CD4-positive, CD25-positive, alpha-beta regulatory T cell (primary cell): ENCODE results near the gene LBHD2. TPM values are rescaled to one million over a fixed set of nuclear protein-coding genes. Genes with fewer than 3 reads are reported as not detected.

Source experiments
- ATAC-seq, 2 donors: fragments of 150-1000 bp; cut with Tn5 transposase; one replicate each; pipeline ENCODE4 v1.10.0; 2021; ENCODE audit warnings: low read depth in 2 of 2, moderate number of reproducible peaks in 2 of 2, moderate library complexity in 1 of 2
- DNase-seq, 3 donors: peaks; one replicate each; pipeline versions ENCODE4 v3.0.0 to v3.0.0-alpha.2; 2012 to 2022; ENCODE audit warnings: mixed read lengths in 1 of 3
- H3K27ac ChIP-seq: one replicate; pipeline ENCODE4 v1.7.0; 2013; ENCODE audit warnings: mild to moderate bottlenecking, low read length; ENCODE audit not compliant: insufficient read depth, poor library complexity, severe bottlenecking
- H3K27me3 ChIP-seq: one replicate; pipeline ENCODE4 v1.7.0; 2013; ENCODE audit warnings: low read length; ENCODE audit not compliant: control insufficient read depth, insufficient read depth
- H3K36me3 ChIP-seq: one replicate; pipeline ENCODE4 v1.7.0; 2013; ENCODE audit warnings: mild to moderate bottlenecking, low read length, moderate library complexity; ENCODE audit not compliant: control insufficient read depth, insufficient read depth
- H3K4me1 ChIP-seq: 2 replicates; pipeline ENCODE4 v1.7.0; 2013; ENCODE audit warnings: mild to moderate bottlenecking, low read length; ENCODE audit not compliant: insufficient read depth, control insufficient read depth, poor library complexity, severe bottlenecking
- H3K4me3 ChIP-seq: one replicate; pipeline ENCODE4 v1.7.0; 2013; ENCODE audit warnings: low read depth, mild to moderate bottlenecking, low read length, moderate library complexity
- H3K9me3 ChIP-seq, 2 experiments: 1 replicate in 1 of 2; 2 replicates in 1 of 2; pipeline ENCODE4 v1.7.0; 2013; ENCODE audit warnings: low read length in 2 of 2, mild to moderate bottlenecking in 1 of 2, moderate library complexity in 1 of 2; ENCODE audit not compliant: control insufficient read depth in 2 of 2
- H3K27ac Mint-ChIP-seq, 3 donors: one replicate each; pipeline ENCODE4 v1.8.0; 2020 to 2022; ENCODE audit warnings: mild to moderate bottlenecking in 3 of 3, mixed read lengths in 3 of 3, moderate library complexity in 2 of 3
- H3K27me3 Mint-ChIP-seq: one replicate; pipeline ENCODE4 v1.8.0; 2022; ENCODE audit warnings: mild to moderate bottlenecking, mixed read lengths
- H3K36me3 Mint-ChIP-seq: one replicate; pipeline ENCODE4 v1.8.0; 2020; ENCODE audit warnings: mixed read lengths
- H3K4me1 Mint-ChIP-seq, 4 donors: one replicate each; pipeline ENCODE4 v1.8.0; 2020 to 2022; ENCODE audit warnings: mixed read lengths in 4 of 4, mild to moderate bottlenecking in 1 of 4
- H3K4me3 Mint-ChIP-seq, 4 donors: one replicate each; pipeline ENCODE4 v1.8.0; 2020 to 2022; ENCODE audit warnings: mild to moderate bottlenecking in 4 of 4, mixed read lengths in 4 of 4, moderate library complexity in 3 of 4
- H3K9me3 Mint-ChIP-seq, 7 donors: one replicate each; pipeline ENCODE4 v1.8.0; 2020 to 2022; ENCODE audit warnings: mixed read lengths in 7 of 7, mild to moderate bottlenecking in 3 of 7, moderate library complexity in 2 of 7
- polyA plus RNA-seq, 4 donors: library from polyadenylated mRNA; unstranded; fragments of 300-500 nt; fragmentation: Illumina TruSeq; gene quantifications; one replicate each; pipeline ENCODE4 v1.2.3, GENCODE V29; 2021
- total RNA-seq: library from RNA; stranded (reverse); gene quantifications from one replicate; pipeline ENCODE4 v1.2.3, GENCODE V29; 2022

The LBHD2 gene
- total and polyA plus RNA-seq, 5 donors from 2014 or later: not detected

DNA sequence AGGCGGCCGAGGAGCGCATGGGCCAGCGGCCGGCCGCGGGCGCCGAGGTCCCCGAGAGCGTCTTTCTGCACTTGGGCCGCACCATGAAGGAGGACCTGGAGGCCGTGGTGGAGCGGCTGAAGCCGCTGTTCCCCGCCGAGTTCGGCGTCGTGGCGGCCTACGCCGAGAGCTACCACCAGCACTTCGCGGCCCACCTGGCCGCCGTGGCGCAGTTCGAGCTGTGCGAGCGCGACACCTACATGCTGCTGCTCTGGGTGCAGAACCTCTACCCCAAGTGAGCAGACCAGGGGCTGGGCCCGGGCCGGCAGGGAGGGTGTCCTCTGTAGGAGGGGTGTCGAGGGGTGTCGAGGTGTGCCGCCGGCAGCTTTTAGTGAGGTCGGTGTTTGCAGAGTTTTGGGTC, 43.3 kb downstream of the LBHD2 start:
- Histone ChIP-seq H3K27me3 (no peaks in the 10 kb centered on the region), H3K27ac (no peak overlapping the region), H3K36me3 (no peaks in the 10 kb centered on the region), H3K4me1 (peaks cover 2% of the 10 kb centered on the region), H3K4me3 (no peak overlapping the region), H3K9me3 (no peaks in the 10 kb centered on the region)
- DNase-seq (no peak), ATAC-seq (no peak)
- no peak overlapping the region for H3K27ac Mint-ChIP-seq
- H3K4me3 Mint-ChIP-seq: no peak overlapping the region
- H3K4me1 Mint-ChIP-seq: peaks cover 0 to 5% (median 0%) of the 10 kb centered on the region in 4 donors
- no peaks in the 10 kb centered on the region for H3K36me3 Mint-ChIP-seq
- peaks cover 0 to 2% (median 0%) of the 10 kb centered on the region in 7 donors for H3K9me3 Mint-ChIP-seq
- H3K27me3 Mint-ChIP-seq: peaks cover 7% of the 10 kb centered on the region

DNA sequence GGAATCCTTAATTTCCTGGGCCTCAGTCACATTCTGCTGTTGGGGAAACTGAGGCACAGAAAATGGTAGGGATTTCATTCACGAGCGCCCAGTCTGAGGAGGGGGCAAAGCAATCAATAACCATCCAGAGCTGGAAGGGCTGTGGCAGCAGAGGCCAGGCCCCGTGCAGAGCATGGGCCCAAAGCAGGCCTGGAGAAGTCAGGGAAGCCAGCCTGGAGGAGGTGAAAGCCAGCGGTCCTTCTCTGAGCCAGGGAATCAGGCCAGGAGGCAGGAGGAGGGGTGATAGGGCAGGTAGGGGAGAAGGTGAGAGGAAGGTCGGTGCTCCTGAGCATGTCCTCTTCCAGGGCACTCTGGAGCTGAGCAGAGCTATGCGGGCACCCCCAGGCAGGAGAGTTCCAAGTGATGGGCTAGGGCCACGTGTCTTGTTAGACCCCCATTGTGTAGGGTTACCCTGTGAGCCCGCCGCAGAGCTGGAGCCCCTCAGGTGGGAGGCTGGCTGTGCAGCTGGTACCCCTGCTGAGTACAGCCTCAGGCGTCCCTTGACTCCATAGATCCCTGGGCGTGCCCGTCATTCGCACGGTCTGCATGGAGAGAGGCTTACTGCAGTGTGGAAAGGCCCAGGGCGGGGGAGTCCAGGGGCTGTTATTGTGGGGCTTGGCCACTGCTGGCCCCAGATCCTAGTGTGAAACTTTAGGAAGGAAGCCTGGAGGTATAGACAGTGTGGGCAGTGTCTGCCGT, 44.0 kb downstream of the LBHD2 start:
- H3K27ac Mint-ChIP-seq: no peak overlapping the region
- no peak overlapping the region for H3K27ac ChIP-seq
- ATAC-seq (no peak), DNase-seq (no peak)
- H3K27me3 ChIP-seq: no peaks in the 10 kb centered on the region
- H3K27me3 Mint-ChIP-seq: peaks cover 7% of the 10 kb centered on the region
- H3K4me1 Mint-ChIP-seq: peaks cover 0 to 5% (median 0%) of the 10 kb centered on the region in 4 donors
- no peak overlapping the region for H3K4me3 Mint-ChIP-seq
- no peaks in the 10 kb centered on the region for H3K36me3 Mint-ChIP-seq
- H3K9me3 ChIP-seq: no peaks in the 10 kb centered on the region
- H3K36me3 ChIP-seq: no peaks in the 10 kb centered on the region
- peaks cover 2% of the 10 kb centered on the region for H3K4me1 ChIP-seq
- H3K4me3 ChIP-seq: no peak overlapping the region
- H3K9me3 Mint-ChIP-seq: peaks cover 0 to 2% (median 0%) of the 10 kb centered on the region in 7 donors

DNA sequence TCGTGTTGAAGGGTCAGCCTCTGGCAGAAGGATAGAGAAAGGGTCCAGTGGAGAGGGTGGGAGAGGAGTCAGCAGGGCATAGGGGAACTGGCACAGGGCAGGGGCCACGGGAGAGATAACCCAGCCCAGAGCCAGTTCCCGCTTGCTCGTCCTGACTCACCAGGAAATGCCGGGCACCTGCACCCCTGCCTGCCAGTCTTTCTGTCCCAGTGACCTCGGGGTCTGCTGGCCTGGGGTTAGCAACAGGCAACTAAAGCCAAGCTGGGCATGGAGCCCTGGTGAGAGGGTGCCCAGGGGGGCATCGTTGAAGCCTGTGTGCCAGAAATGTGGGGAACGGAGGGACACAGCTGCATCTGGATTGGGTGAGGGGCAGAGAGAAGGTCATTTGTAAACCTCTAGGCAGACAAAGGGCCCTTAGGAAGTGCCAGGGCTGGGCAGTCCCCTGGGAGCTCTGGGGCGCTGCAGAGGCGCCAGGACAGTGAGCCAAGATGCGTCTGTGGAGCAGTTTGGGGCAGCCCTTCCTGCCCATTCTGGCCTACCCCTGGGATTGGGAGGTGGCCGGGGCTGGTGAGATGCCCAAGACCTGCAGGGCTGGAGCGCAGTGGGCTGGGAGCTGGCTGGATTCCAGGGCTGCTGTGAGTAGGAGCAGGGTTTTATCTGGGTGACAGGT, 44.8 kb downstream of the LBHD2 start:
- H3K27ac Mint-ChIP-seq: no peak overlapping the region
- H3K27ac ChIP-seq: no peak overlapping the region
- no peaks in the 10 kb centered on the region for H3K36me3 Mint-ChIP-seq
- H3K36me3 ChIP-seq: no peaks in the 10 kb centered on the region
- peaks cover 0 to 5% (median 0%) of the 10 kb centered on the region in 4 donors for H3K4me1 Mint-ChIP-seq
- H3K9me3 Mint-ChIP-seq: peaks cover 0 to 2% (median 0%) of the 10 kb centered on the region in 7 donors
- no peak overlapping the region for H3K4me3 ChIP-seq
- peaks cover 7% of the 10 kb centered on the region for H3K27me3 Mint-ChIP-seq
- H3K27me3 ChIP-seq: no peaks in the 10 kb centered on the region
- no peak overlapping the region for H3K4me3 Mint-ChIP-seq
- no peak for DNase-seq
- ATAC-seq: no peak
- H3K9me3 ChIP-seq: no peaks in the 10 kb centered on the region
- peaks cover 1% of the 10 kb centered on the region for H3K4me1 ChIP-seq

- no peaks in the 10 kb centered on the region for H3K4me1 ChIP-seq
- DNase-seq: no peak
- H3K36me3 Mint-ChIP-seq: no peaks in the 10 kb centered on the region
- no peaks in the 10 kb centered on the region for H3K9me3 ChIP-seq
- peaks cover under 1% of the 10 kb centered on the region for H3K27me3 Mint-ChIP-seq
- no peaks in the 10 kb centered on the region for H3K4me1 Mint-ChIP-seq
- no peak overlapping the region for H3K4me3 ChIP-seq
- H3K27ac Mint-ChIP-seq: no peak overlapping the region
- H3K4me3 Mint-ChIP-seq: no peak overlapping the region
- peaks cover 0 to 2% (median 0%) of the 10 kb centered on the region in 7 donors for H3K9me3 Mint-ChIP-seq
- H3K27me3 ChIP-seq: no peaks in the 10 kb centered on the region
- H3K27ac ChIP-seq: no peak overlapping the region
- no peaks in the 10 kb centered on the region for H3K36me3 ChIP-seq
- ATAC-seq: no peak
These were observed 45.4 kb downstream of the LBHD2 start for GRCh38 chr14:103129301-103130016.

GRCh38 chr14:103130017-103130764, 46.2 kb downstream of the LBHD2 start:
- Mint-ChIP-seq H3K9me3 (peaks cover 0 to 2% (median 0%) of the 10 kb centered on the region in 7 donors), H3K36me3 (no peaks in the 10 kb centered on the region), H3K27ac (no peak overlapping the region), H3K27me3 (no peaks in the 10 kb centered on the region), H3K4me3 (no peak overlapping the region), H3K4me1 (no peaks in the 10 kb centered on the region)
- no peaks in the 10 kb centered on the region for H3K4me1 ChIP-seq
- ATAC-seq (no peak), DNase-seq (no peak)
- H3K27me3 ChIP-seq: no peaks in the 10 kb centered on the region
- no peak overlapping the region for H3K27ac ChIP-seq
- no peaks in the 10 kb centered on the region for H3K9me3 ChIP-seq
- H3K4me3 ChIP-seq: no peak overlapping the region
- H3K36me3 ChIP-seq: no peaks in the 10 kb centered on the region

DNA sequence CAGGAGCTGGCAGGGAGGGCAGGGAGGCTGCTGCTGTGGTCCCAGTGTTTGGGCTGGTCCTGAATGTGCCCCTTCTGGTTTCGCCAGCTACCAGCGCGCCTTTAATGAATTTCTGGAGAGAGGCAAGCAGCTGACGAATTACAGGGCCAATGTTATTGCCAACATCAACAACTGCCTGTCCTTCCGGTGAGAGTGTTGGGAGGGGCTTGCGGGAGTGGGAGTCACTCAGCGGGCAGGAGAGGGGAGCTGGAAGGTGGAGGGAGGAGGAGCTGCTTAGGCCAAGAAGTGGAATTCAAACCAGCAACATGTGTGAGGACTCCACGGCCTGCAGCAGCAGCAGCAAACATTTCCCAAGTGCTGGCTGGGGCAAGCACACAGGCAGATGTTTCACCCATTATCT, 47.0 kb downstream of the LBHD2 start:
- H3K9me3 ChIP-seq: no peaks in the 10 kb centered on the region
- no peaks in the 10 kb centered on the region for H3K4me1 Mint-ChIP-seq
- H3K27me3 Mint-ChIP-seq: no peaks in the 10 kb centered on the region
- H3K4me3 Mint-ChIP-seq: no peak overlapping the region
- no peaks in the 10 kb centered on the region for H3K27me3 ChIP-seq
- H3K4me3 ChIP-seq: no peak overlapping the region
- ATAC-seq (no peak), DNase-seq (no peak)
- no peaks in the 10 kb centered on the region for H3K36me3 ChIP-seq
- no peak overlapping the region for H3K27ac ChIP-seq
- no peaks in the 10 kb centered on the region for H3K36me3 Mint-ChIP-seq
- H3K27ac Mint-ChIP-seq: no peak overlapping the region
- no peaks in the 10 kb centered on the region for H3K4me1 ChIP-seq
- peaks cover 0 to 2% (median 0%) of the 10 kb centered on the region in 7 donors for H3K9me3 Mint-ChIP-seq

GRCh38 chr14:103131580-103131979, 47.6 kb downstream of the LBHD2 start:
- ATAC-seq (no peak), DNase-seq (no peak)
- Mint-ChIP-seq H3K4me1 (no peaks in the 10 kb centered on the region), H3K4me3 (no peak overlapping the region), H3K27ac (no peak overlapping the region), H3K27me3 (no peaks in the 10 kb centered on the region), H3K9me3 (peaks cover 0 to 2% (median 0%) of the 10 kb centered on the region in 7 donors), H3K36me3 (no peaks in the 10 kb centered on the region)
- Histone ChIP-seq H3K4me3 (no peak overlapping the region), H3K9me3 (no peaks in the 10 kb centered on the region), H3K36me3 (no peaks in the 10 kb centered on the region), H3K27ac (no peak overlapping the region), H3K27me3 (no peaks in the 10 kb centered on the region), H3K4me1 (no peaks in the 10 kb centered on the region)
